HEK293 (cell line): Measurements from ENCODE around the gene CCIN.

Experiments used
- CTCF ChIA-PET: fragments of 350-600 bp; formaldehyde crosslinking; extraction: SDS; loops from one replicate; lab custom pipeline; 2021; ENCODE audit warnings: antibody characterized with exemption; lab: Yijun Ruan, JAX
- POLR2A ChIA-PET: fragments of 300-600 bp; formaldehyde crosslinking; extraction: SDS; loops from one replicate; lab custom pipeline; 2020; ENCODE audit warnings: antibody characterized with exemption, inconsistent platforms; lab: Yijun Ruan, JAX
- H3K27ac ChIP-seq: fragments of 200-500 bp; sonication (Bioruptor generic); 2 replicates; pipeline ENCODE4 v1.5.1; 2014; ENCODE audit warnings: low read depth, low read length, control low read depth, inconsistent platforms; ENCODE audit errors: extremely low read depth
- H3K36me3 ChIP-seq, 2 experiments: fragments of 200-500 bp in 1 of 2; sonication (Bioruptor generic) in 1 of 2; 1 replicate in 1 of 2; 2 replicates in 1 of 2; pipeline ENCODE4 v1.5.1; 2014 to 2017; ENCODE audit warnings: inconsistent platforms in 2 of 2, low read length in 2 of 2; ENCODE audit not compliant: control insufficient read depth in 2 of 2, insufficient read depth in 1 of 2
- H3K4me1 ChIP-seq: fragments of 200-500 bp; sonication (Bioruptor generic); 2 replicates; pipeline ENCODE4 v1.5.1; 2014; ENCODE audit warnings: mild to moderate bottlenecking, low read length, inconsistent platforms; ENCODE audit not compliant: control insufficient read depth, insufficient read depth
- H3K4me3 ChIP-seq: 2 replicates; pipeline ENCODE4 v1.5.1; 2011; ENCODE audit warnings: low read depth, mild to moderate bottlenecking, control low read depth, low read length, moderate library complexity
- H3K9me3 ChIP-seq: fragments of 200-500 bp; sonication (Bioruptor generic); 2 replicates; pipeline ENCODE4 v1.5.1; 2014; ENCODE audit warnings: low read depth, low read length, inconsistent platforms; ENCODE audit not compliant: control insufficient read depth, insufficient read depth
- FEZF1 ChIP-seq: fragments of 450-650 bp; formaldehyde crosslinking; IDR thresholded peaks from 2 replicates; pipeline ENCODE4 v1.5.1; 2016; ENCODE audit warnings: missing biosample characterization, missing genetic modification characterization
- GLIS1 ChIP-seq: fragments of 450-650 bp; formaldehyde crosslinking; IDR thresholded peaks from 2 replicates; pipeline ENCODE4 v1.5.1; 2016; ENCODE audit warnings: missing biosample characterization, missing genetic modification characterization
- HOXA7 ChIP-seq: sonication (generic); formaldehyde crosslinking; IDR thresholded peaks from 2 replicates; pipeline ENCODE4 v1.8.1; 2022; ENCODE audit warnings: missing genetic modification reagents, borderline replicate concordance
- IKZF3 ChIP-seq: fragments of 450-650 bp; IDR thresholded peaks from 2 replicates; pipeline ENCODE4 v1.5.0; 2018; ENCODE audit warnings: missing biosample characterization, mild to moderate bottlenecking, missing genetic modification characterization, moderate library complexity
- INSM2 ChIP-seq: fragments of 450-650 bp; formaldehyde crosslinking; IDR thresholded peaks from 2 replicates; pipeline ENCODE4 v1.5.1; 2016; ENCODE audit warnings: missing biosample characterization, missing genetic modification characterization
- PBX3 ChIP-seq: sonication (generic); formaldehyde crosslinking; IDR thresholded peaks from 2 replicates; pipeline ENCODE4 v1.8.1; 2022; ENCODE audit warnings: mild to moderate bottlenecking, moderate library complexity, missing genetic modification reagents
- PRDM2 ChIP-seq: fragments of 450-650 bp; formaldehyde crosslinking; IDR thresholded peaks from 2 replicates; pipeline ENCODE4 v1.5.1; 2016; ENCODE audit warnings: missing biosample characterization, missing genetic modification characterization, borderline replicate concordance
- TRIM28 ChIP-seq: IDR thresholded peaks from 2 replicates; pipeline ENCODE4 v1.6.1; 2011; ENCODE audit warnings: low read length, control low read depth, borderline replicate concordance
- TSHZ1 ChIP-seq: fragments of 450-650 bp; formaldehyde crosslinking; IDR thresholded peaks from 2 replicates; pipeline ENCODE4 v1.5.1; 2016; ENCODE audit warnings: missing biosample characterization, missing genetic modification characterization, borderline replicate concordance
- ZBTB1 ChIP-seq: fragments of 450-650 bp; formaldehyde crosslinking; IDR thresholded peaks from 2 replicates; pipeline ENCODE4 v1.5.1; 2016; ENCODE audit warnings: missing biosample characterization, missing genetic modification characterization
- ZBTB8A ChIP-seq: fragments of 450-650 bp; formaldehyde crosslinking; IDR thresholded peaks from 2 replicates; pipeline ENCODE4 v1.5.1; 2016; ENCODE audit warnings: missing biosample characterization, missing genetic modification characterization
- ZFHX2 ChIP-seq: fragments of 450-650 bp; formaldehyde crosslinking; conservative IDR thresholded peaks from 2 replicates; pipeline ENCODE4 v1.5.1; 2016; ENCODE audit warnings: missing biosample characterization, missing genetic modification characterization
- ZNF146 ChIP-seq: fragments of 450-650 bp; formaldehyde crosslinking; IDR thresholded peaks from 2 replicates; pipeline ENCODE4 v1.5.1; 2016; ENCODE audit warnings: missing biosample characterization, missing genetic modification characterization
- ZNF223 ChIP-seq: fragments of 450-650 bp; formaldehyde crosslinking; IDR thresholded peaks from 2 replicates; pipeline ENCODE4 v1.5.1; 2016; ENCODE audit warnings: missing biosample characterization, missing genetic modification characterization
- ZNF239 ChIP-seq: fragments of 450-650 bp; formaldehyde crosslinking; IDR thresholded peaks from 2 replicates; pipeline ENCODE4 v1.5.1; 2016; ENCODE audit warnings: missing biosample characterization, missing genetic modification characterization
- ZNF324 ChIP-seq: fragments of 450-650 bp; formaldehyde crosslinking; IDR thresholded peaks from 2 replicates; pipeline ENCODE4 v1.5.1; 2016; ENCODE audit warnings: missing biosample characterization, missing genetic modification characterization
- ZNF394 ChIP-seq: fragments of 450-650 bp; formaldehyde crosslinking; IDR thresholded peaks from 2 replicates; pipeline ENCODE4 v1.5.1; 2016; ENCODE audit warnings: missing biosample characterization, missing genetic modification characterization, mild to moderate bottlenecking, moderate library complexity, borderline replicate concordance
- ZNF600 ChIP-seq: fragments of 450-650 bp; formaldehyde crosslinking; IDR thresholded peaks from 2 replicates; pipeline ENCODE4 v1.5.1; 2016; ENCODE audit warnings: missing biosample characterization, missing genetic modification characterization
- ZNF610 ChIP-seq: fragments of 450-650 bp; formaldehyde crosslinking; IDR thresholded peaks from 2 replicates; pipeline ENCODE4 v1.5.1; 2016; ENCODE audit warnings: missing biosample characterization, missing genetic modification characterization, borderline replicate concordance
- ZNF654 ChIP-seq: fragments of 450-650 bp; formaldehyde crosslinking; IDR thresholded peaks from 2 replicates; pipeline ENCODE4 v1.5.1; 2016; ENCODE audit warnings: low read depth, missing biosample characterization, missing genetic modification characterization
- ZNF704 ChIP-seq: fragments of 450-650 bp; formaldehyde crosslinking; IDR thresholded peaks from 2 replicates; pipeline ENCODE4 v1.5.1; 2016; ENCODE audit warnings: missing biosample characterization, missing genetic modification characterization

Gene CCIN

GRCh38 chr9:36158122-36158521 is 11.1 kb upstream of the CCIN start:
- Histone ChIP-seq H3K36me3 (no peaks in the 10 kb centered on the region), H3K4me1 (peaks cover 1% of the 10 kb centered on the region)
- POLR2A ChIA-PET, result no interaction called here
- no peak for TF ChIP-seq ZNF704 (tag by site-specific recombination)
- TF ChIP-seq TRIM28, result no peak
- no peak for TF ChIP-seq ZNF223 (tag by site-specific recombination)
- TF ChIP-seq ZNF324 (tag by site-specific recombination), result no peak
- no peak for TF ChIP-seq FEZF1
- no peak for TF ChIP-seq GLIS1
- no peak for TF ChIP-seq ZNF146 (tag by site-specific recombination)
- TF ChIP-seq ZNF239 (tag by site-specific recombination), result no peak
- no peak for TF ChIP-seq IKZF3
- no peak for TF ChIP-seq ZBTB8A (tag by site-specific recombination)
- TF ChIP-seq, all 188 proteins: peak for 0
- CTCF ChIA-PET, result interaction anchor here (0.7 to 0.9 kb wide), 2 partner anchors 55 to 431 kb away, joined by 3 read pairs; no protein-coding TSS in a partner anchor
- Histone ChIP-seq H3K27ac (no peak overlapping the region), H3K4me3 (no peak overlapping the region), H3K9me3 (no peaks in the 10 kb centered on the region)

- CTCF ChIA-PET, result interaction anchor here (1.1 kb wide), 1 partner anchor 56 kb away, joined by 5 read pairs; no protein-coding TSS in a partner anchor
- no peaks in the 10 kb centered on the region for H3K9me3 ChIP-seq
- no peak overlapping the region for H3K27ac ChIP-seq
- H3K36me3 ChIP-seq, result no peaks in the 10 kb centered on the region
- POLR2A ChIA-PET, result no interaction called here
- peaks cover 4% of the 10 kb centered on the region for H3K4me1 ChIP-seq
- no peak overlapping the region for H3K4me3 ChIP-seq
- TF ChIP-seq ZNF394 (tag by site-specific recombination), result no peak
- TF ChIP-seq ZNF654 (tag by site-specific recombination), result no peak
- TF ChIP-seq ZBTB1, result no peak
- TF ChIP-seq TSHZ1, result no peak
- no peak for TF ChIP-seq PRDM2 (tag by site-specific recombination)
- TF ChIP-seq ZNF610, result no peak
- TF ChIP-seq HOXA7 (CRISPR knock-in tag), result no peak
- no peak for TF ChIP-seq PBX3
- TF ChIP-seq ZNF324 (tag by site-specific recombination), result no peak
- TF ChIP-seq ZFHX2 (tag by site-specific recombination), result no peak
- TF ChIP-seq INSM2 (tag by site-specific recombination), result no peak
- TF ChIP-seq ZNF600, result no peak
Measured at GRCh38 chr9:36158917-36159316, 10.3 kb upstream of the CCIN start.
